SW 1271 (cell line): Measurements from ENCODE around the gene EDIL3.

Source experiments
- DNase-seq, 2 experiments: peaks; one replicate each; lab custom pipeline; 2025; lab: John Stamatoyannopoulos, UW

The EDIL3 gene

GRCh38 chr5:83913593-83913992 is 471.1 kb downstream of the EDIL3 start:
- no peak for DNase-seq

- no peak for DNase-seq
Measured at GRCh38 chr5:83911367-83911919, 473.2 kb downstream of the EDIL3 start.

- no peak for DNase-seq
Measured at GRCh38 chr5:83900306-83900705, 484.4 kb downstream of the EDIL3 start.

- no peak for DNase-seq
Measured at GRCh38 chr5:83899326-83899970, 485.2 kb downstream of the EDIL3 start.

GRCh38 chr5:83895860-83896259 is 488.8 kb downstream of the EDIL3 start:
- DNase-seq, result no peak

- no peak for DNase-seq
Measured at GRCh38 chr5:83891261-83891660, 493.4 kb downstream of the EDIL3 start.
